Neural progenitor cell (in vitro differentiated cells): ENCODE measurements around the gene KCNH6. TPM values are rescaled to one million over a fixed set of nuclear protein-coding genes. Genes with fewer than 3 reads are reported as not detected.

Experiments used
- DNase-seq: peaks from one replicate; pipeline ENCODE4 v3.0.0-alpha.2; 2016; ENCODE audit warnings: low spot score
- H2AFZ ChIP-seq: fragments of 200-600 bp; sonication (generic); replicated peaks from 2 replicates; pipeline ENCODE4 v1.6.1; 2016; ENCODE audit warnings: antibody characterized with exemption
- H3F3A ChIP-seq: fragments of 200-600 bp; sonication (generic); 2 replicates; pipeline ENCODE4 v1.6.1; 2016; ENCODE audit warnings: antibody characterized with exemption, low read depth
- H3K27ac ChIP-seq: fragments of 200-600 bp; sonication (generic); 2 replicates; pipeline ENCODE4 v1.5.1; 2016; ENCODE audit warnings: mild to moderate bottlenecking
- H3K27me3 ChIP-seq: fragments of 200-600 bp; sonication (generic); 2 replicates; pipeline ENCODE4 v1.6.1; 2016; ENCODE audit warnings: mild to moderate bottlenecking, moderate library complexity
- H3K36me3 ChIP-seq: fragments of 200-600 bp; sonication (generic); 2 replicates; pipeline ENCODE4 v1.5.1; 2016
- H3K4me1 ChIP-seq: fragments of 200-600 bp; sonication (generic); 2 replicates; pipeline ENCODE4 v1.6.1; 2016; ENCODE audit warnings: mixed run types
- H3K4me2 ChIP-seq: fragments of 200-600 bp; sonication (generic); 2 replicates; pipeline ENCODE4 v1.6.1; 2016
- H3K4me3 ChIP-seq: fragments of 200-600 bp; sonication (generic); 2 replicates; pipeline ENCODE4 v1.5.1; 2016
- H3K79me2 ChIP-seq: fragments of 200-600 bp; sonication (generic); 2 replicates; pipeline ENCODE4 v1.6.1; 2016; ENCODE audit warnings: low read depth
- H3K9ac ChIP-seq: fragments of 200-600 bp; sonication (generic); 2 replicates; pipeline ENCODE4 v1.6.1; 2016
- H3K9me3 ChIP-seq: fragments of 200-600 bp; sonication (generic); 2 replicates; pipeline ENCODE4 v1.5.1; 2016; ENCODE audit warnings: low read depth
- H4K20me1 ChIP-seq: fragments of 200-600 bp; sonication (generic); 2 replicates; pipeline ENCODE4 v1.6.1; 2016; ENCODE audit warnings: low read depth
- H3K27ac Mint-ChIP-seq: 3 replicates; pipeline ENCODE4 v1.8.0; 2021; ENCODE audit warnings: mixed read lengths
- H3K27me3 Mint-ChIP-seq: 2 replicates; pipeline ENCODE4 v1.8.0; 2022; ENCODE audit warnings: low read depth, mild to moderate bottlenecking, inconsistent platforms, moderate library complexity, mixed read lengths; ENCODE audit not compliant: insufficient read depth
- H3K36me3 Mint-ChIP-seq: 3 replicates; pipeline ENCODE4 v1.8.0; 2021; ENCODE audit warnings: mixed read lengths
- H3K4me1 Mint-ChIP-seq: 3 replicates; pipeline ENCODE4 v1.8.0; 2021; ENCODE audit warnings: mixed read lengths
- H3K4me3 Mint-ChIP-seq: 3 replicates; pipeline ENCODE4 v1.8.0; 2021; ENCODE audit warnings: mild to moderate bottlenecking, moderate library complexity, mixed read lengths
- H3K9me3 Mint-ChIP-seq: 3 replicates; pipeline ENCODE4 v1.8.0; 2020; ENCODE audit warnings: mixed read lengths
- CTCF ChIP-seq: fragments of 200-600 bp; sonication (generic); IDR thresholded peaks from 2 replicates; pipeline ENCODE4 v1.5.1; 2017; ENCODE audit warnings: antibody characterized with exemption, mild to moderate bottlenecking
- EZH2 ChIP-seq: fragments of 200-600 bp; sonication (generic); IDR thresholded peaks from 2 replicates; pipeline ENCODE4 v1.6.1; 2017; ENCODE audit warnings: antibody characterized with exemption, mild to moderate bottlenecking, moderate library complexity
- EZH2phosphoT487 ChIP-seq: fragments of 200-600 bp; sonication (generic); IDR thresholded peaks from 2 replicates; pipeline ENCODE4 v1.6.1; 2017; ENCODE audit warnings: antibody characterized with exemption
- total RNA-seq: library from RNA; depleted of rRNA; stranded (reverse); fragments of >200 nt; gene quantifications from 2 replicates; pipeline ENCODE4 v1.2.3, GENCODE V29; 2015; ENCODE audit warnings: low replicate concordance

Gene KCNH6
- total RNA-seq, 1 donor from 2014 or later: not detected

GRCh38 chr17:63476854-63477479, 46.2 kb upstream of the KCNH6 start, which contains the start of gene ACE:
ACE (plus strand) TSS chr17:63477061; CDS start chr17:63477095, 34 bp downstream.
- H3K4me1 Mint-ChIP-seq: peaks cover 13% of the 10 kb centered on the region
- peak within 1 kb of the TSS; percentile 87 for H2AFZ ChIP-seq
- H3K9me3 ChIP-seq: no peaks in the 10 kb centered on the region
- H3K9me3 Mint-ChIP-seq: no peaks in the 10 kb centered on the region
- TF ChIP-seq EZH2 (peak; percentile 88), CTCF (no peak), EZH2phosphoT487 (peak; percentile 60)
- H3K36me3 ChIP-seq: no peaks in the 10 kb centered on the region
- H3K27ac Mint-ChIP-seq: no peak within 1 kb of the TSS
- no peak within 1 kb of the TSS for H3K9ac ChIP-seq
- peaks cover 7% of the 10 kb centered on the region for H3F3A ChIP-seq
- H3K4me3 Mint-ChIP-seq: peak within 1 kb of the TSS; percentile 86
- peaks cover 41% of the 10 kb centered on the region for H3K27me3 Mint-ChIP-seq
- DNase-seq: peak; percentile 76
- H3K4me3 ChIP-seq: peak within 1 kb of the TSS; percentile 71
- peak within 1 kb of the TSS; percentile 99 for H3K4me2 ChIP-seq
- H3K27ac ChIP-seq: no peak within 1 kb of the TSS
- peaks cover 12% of the 10 kb centered on the region for H4K20me1 ChIP-seq
- no peaks in the 10 kb centered on the region for H3K36me3 Mint-ChIP-seq
- H3K4me1 ChIP-seq: peaks cover 7% of the 10 kb centered on the region
- H3K27me3 ChIP-seq: peaks cover 63% of the 10 kb centered on the region
- no peaks in the 10 kb centered on the region for H3K79me2 ChIP-seq

DNA sequence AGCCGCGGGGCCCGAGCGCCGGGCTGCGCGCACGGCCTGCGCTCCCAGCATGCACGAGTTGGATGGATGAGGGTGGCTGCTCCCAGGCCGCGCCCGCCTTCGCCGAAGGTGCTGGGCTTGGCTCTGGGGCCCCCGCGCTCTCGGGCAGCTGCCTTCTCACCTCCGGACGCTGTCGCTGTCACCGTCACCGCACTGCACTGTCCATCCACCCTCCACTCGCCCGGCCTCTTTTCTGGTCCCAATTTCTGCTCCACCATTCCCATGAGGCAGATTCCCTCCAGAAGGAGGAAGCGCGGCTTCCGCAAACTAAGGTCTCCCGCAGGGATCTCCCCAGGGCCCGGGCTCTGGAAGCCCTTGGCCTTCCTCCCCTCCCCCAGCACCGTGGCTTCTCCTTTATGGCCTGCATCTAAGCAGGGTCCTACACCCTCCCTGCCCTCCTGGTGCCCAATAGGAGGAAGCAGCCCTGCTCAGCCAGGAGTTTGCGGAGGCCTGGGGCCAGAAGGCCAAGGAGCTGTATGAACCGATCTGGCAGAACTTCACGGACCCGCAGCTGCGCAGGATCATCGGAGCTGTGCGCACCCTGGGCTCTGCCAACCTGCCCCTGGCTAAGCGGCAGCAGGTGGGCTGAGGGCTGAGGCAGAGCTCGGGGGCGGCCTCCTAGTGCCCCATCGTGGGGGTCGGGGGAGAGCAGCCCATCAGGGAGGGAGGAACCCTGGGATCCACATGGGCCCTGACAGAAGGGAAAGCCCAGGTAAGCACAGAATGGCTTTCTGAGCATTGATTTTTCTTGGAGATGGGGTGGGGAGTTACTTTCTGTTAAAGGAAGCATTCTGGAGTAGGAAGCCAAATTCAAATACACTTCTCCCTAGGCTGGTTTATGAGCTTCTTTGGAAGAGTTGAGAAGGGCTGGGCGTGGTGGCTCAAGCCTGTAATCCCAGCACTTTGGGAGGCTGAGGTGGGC, 45.4 kb upstream of the KCNH6 start:
- peak overlapping the region; percentile 71 for H3K4me3 ChIP-seq
- no peak overlapping the region for H3K27ac Mint-ChIP-seq
- peaks cover 38% of the 10 kb centered on the region for H3K27me3 Mint-ChIP-seq
- no peak overlapping the region for H2AFZ ChIP-seq
- H3K27me3 ChIP-seq: peaks cover 63% of the 10 kb centered on the region
- peak overlapping the region; percentile 86 for H3K4me3 Mint-ChIP-seq
- peak overlapping the region; percentile 99 for H3K4me2 ChIP-seq
- peaks cover 7% of the 10 kb centered on the region for H3K4me1 ChIP-seq
- H3K4me1 Mint-ChIP-seq: peaks cover 13% of the 10 kb centered on the region
- H3K9me3 ChIP-seq: no peaks in the 10 kb centered on the region
- TF ChIP-seq EZH2phosphoT487 (peak; percentile 43), EZH2 (no peak), CTCF (no peak)
- H3K27ac ChIP-seq: no peak overlapping the region
- no peaks in the 10 kb centered on the region for H3K36me3 ChIP-seq
- no peaks in the 10 kb centered on the region for H3K79me2 ChIP-seq
- H3K9ac ChIP-seq: no peak overlapping the region
- no peaks in the 10 kb centered on the region for H3K9me3 Mint-ChIP-seq
- H4K20me1 ChIP-seq: peaks cover 12% of the 10 kb centered on the region
- no peak for DNase-seq
- H3F3A ChIP-seq: peaks cover 7% of the 10 kb centered on the region
- H3K36me3 Mint-ChIP-seq: no peaks in the 10 kb centered on the region

DNA sequence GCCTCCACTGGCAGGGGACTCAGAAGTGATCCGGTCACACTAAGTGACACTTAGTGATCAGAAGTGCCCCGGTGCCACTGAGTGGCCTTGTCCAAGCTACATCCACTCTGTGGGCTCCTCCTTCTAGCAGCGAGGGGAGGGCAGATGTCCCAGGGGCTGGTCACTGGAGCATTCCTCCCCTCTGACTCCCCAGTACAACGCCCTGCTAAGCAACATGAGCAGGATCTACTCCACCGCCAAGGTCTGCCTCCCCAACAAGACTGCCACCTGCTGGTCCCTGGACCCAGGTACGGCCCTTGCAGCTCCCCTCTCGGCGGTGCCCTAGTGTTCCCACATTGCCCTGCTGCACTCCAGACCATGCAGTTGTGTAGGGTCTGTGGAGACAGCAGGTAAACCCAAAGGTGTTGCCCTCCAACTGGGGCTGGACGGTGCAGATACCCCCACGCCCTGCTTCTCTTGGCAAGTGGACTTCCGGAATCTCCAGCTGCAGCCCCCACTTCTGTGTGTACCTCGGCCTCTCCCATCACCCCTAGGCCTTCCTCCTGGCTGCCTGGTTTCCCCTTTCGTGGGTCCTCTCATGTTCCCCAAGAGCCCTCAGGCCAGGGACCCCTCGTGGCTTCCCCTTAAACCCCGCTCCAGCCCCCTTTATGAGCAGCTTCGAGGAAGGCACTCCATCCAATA, 44.2 kb upstream of the KCNH6 start:
- Mint-ChIP-seq H3K4me3 (peak overlapping the region; percentile 62), H3K4me1 (peaks cover 13% of the 10 kb centered on the region), H3K9me3 (no peaks in the 10 kb centered on the region), H3K27ac (no peak overlapping the region), H3K27me3 (peaks cover 42% of the 10 kb centered on the region), H3K36me3 (no peaks in the 10 kb centered on the region)
- Histone ChIP-seq H2AFZ (no peak overlapping the region), H3K27me3 (peaks cover 56% of the 10 kb centered on the region), H3K9ac (no peak overlapping the region), H3K4me3 (no peak overlapping the region), H3F3A (peaks cover 7% of the 10 kb centered on the region), H3K36me3 (no peaks in the 10 kb centered on the region), H3K4me1 (peaks cover 7% of the 10 kb centered on the region), H3K27ac (no peak overlapping the region), H3K79me2 (no peaks in the 10 kb centered on the region), H3K4me2 (no peak overlapping the region), H3K9me3 (no peaks in the 10 kb centered on the region), H4K20me1 (peaks cover 12% of the 10 kb centered on the region)
- TF ChIP-seq CTCF (peak; percentile 76), EZH2phosphoT487 (no peak), EZH2 (no peak)
- DNase-seq: peak; percentile 86
